HCT116 (cell line): ENCODE results near the gene ZNF138. TPM values are rescaled to one million over a fixed set of nuclear protein-coding genes. Genes with fewer than 3 reads are reported as not detected.

ENCODE experiments used
- ATAC-seq: fragments of 200-7000 bp; cut with Tn5 transposase; 2 replicates; pipeline ENCODE4 v1.9.1; 2020; ENCODE audit warnings: mild to moderate bottlenecking, moderate library complexity
- BruUV-seq: library from RNA; stranded (reverse); fragments of 400-500 nt; replicated peaks from 2 replicates; lab custom pipeline; 2021; lab: Mats Ljungman, UMichigan
- CTCF ChIA-PET: fragments of 300-600 bp; sonication (Branson Sonifier 250); formaldehyde crosslinking; loops from one replicate; lab custom pipeline; 2021; ENCODE audit warnings: antibody characterized with exemption; lab: Charles Lee
- POLR2A ChIA-PET: fragments of 300-600, 350-600 bp; sonication (Branson Sonifier 250); formaldehyde crosslinking; loops from one replicate; lab custom pipeline; 2021; ENCODE audit warnings: antibody characterized with exemption; lab: Charles Lee
- RAD21 ChIA-PET, 2 experiments: fragments of 300-600 bp; sonication (Branson Sonifier 250); formaldehyde crosslinking; loops; one replicate each; lab custom pipeline; 2023; ENCODE audit warnings: low total read pairs in 2 of 2; ENCODE audit not compliant: uncharacterized antibody in 2 of 2, unreplicated experiment in 2 of 2, low non-redundant PET in 1 of 2; lab: Charles Lee
- DNase-seq: peaks from one replicate; pipeline ENCODE4 v3.0.0-alpha.2; 2010; ENCODE audit warnings: low read depth, low spot score
- H2AFZ ChIP-seq: fragments of 200-600 bp; shearing (Covaris generic), sonication (generic); 2 replicates; pipeline ENCODE4 v1.6.1; 2017; ENCODE audit warnings: low read depth, mixed run types, mixed read lengths, antibody characterized with exemption, low read length; ENCODE audit not compliant: poor library complexity, severe bottlenecking
- H3K27ac ChIP-seq: 2 replicates; pipeline ENCODE4 v1.5.1; 2012; ENCODE audit warnings: low read depth, low read length
- H3K27me3 ChIP-seq: fragments of 200-600 bp; sonication (generic); 2 replicates; pipeline ENCODE4 v1.6.1; 2016; ENCODE audit warnings: mixed run types, low read length, mixed read lengths; ENCODE audit not compliant: insufficient read depth
- H3K36me3 ChIP-seq, 2 experiments: fragments of 200-500 bp in 1 of 2; fragments of 200-600 bp in 1 of 2; sonication (Bioruptor generic) in 1 of 2; sonication (generic) in 1 of 2; 2 replicates each; pipeline versions ENCODE4 v1.5.1 to v1.6.1; 2014 to 2016; ENCODE audit warnings: low read length in 2 of 2, inconsistent platforms in 1 of 2, mixed read lengths in 1 of 2, mixed run types in 1 of 2; ENCODE audit not compliant: insufficient read depth in 2 of 2, control insufficient read depth in 1 of 2
- H3K4me1 ChIP-seq, 2 experiments: fragments of 200-600 bp in 1 of 2; sonication (generic) in 1 of 2; 2 replicates each; pipeline versions ENCODE4 v1.5.1 to v1.6.1; 2012 to 2017; ENCODE audit warnings: low read length in 2 of 2, inconsistent platforms in 1 of 2, mild to moderate bottlenecking in 1 of 2, mixed read lengths in 1 of 2, mixed run types in 1 of 2, moderate library complexity in 1 of 2; ENCODE audit not compliant: insufficient read depth in 2 of 2, control insufficient read depth in 1 of 2
- H3K4me2 ChIP-seq: fragments of 200-600 bp; sonication (generic); 2 replicates; pipeline ENCODE4 v1.6.1; 2017; ENCODE audit warnings: mixed run types, low read length, mixed read lengths
- H3K4me3 ChIP-seq, 2 experiments: fragments of 200-600 bp in 1 of 2; sonication (generic) in 1 of 2; replicated peaks in 1 of 2; 2 replicates each; pipeline ENCODE4 v1.5.1; 2011 to 2016; ENCODE audit warnings: low read length in 2 of 2, control low read depth in 1 of 2, low read depth in 1 of 2, mild to moderate bottlenecking in 1 of 2, mixed read lengths in 1 of 2, mixed run types in 1 of 2
- H3K79me2 ChIP-seq: fragments of 200-600 bp; sonication (generic); 2 replicates; pipeline ENCODE4 v1.6.1; 2017; ENCODE audit warnings: mild to moderate bottlenecking, mixed run types, low read length, moderate library complexity, mixed read lengths; ENCODE audit not compliant: insufficient read depth
- H3K9ac ChIP-seq: fragments of 200-600 bp; sonication (generic); 2 replicates; pipeline ENCODE4 v1.6.1; 2016; ENCODE audit warnings: low read length, mixed read lengths
- H3K9me2 ChIP-seq: fragments of 200-600 bp; sonication (generic), shearing (Covaris generic); 2 replicates; pipeline ENCODE4 v1.6.1; 2017; ENCODE audit warnings: mixed run types, mild to moderate bottlenecking, moderate library complexity; ENCODE audit not compliant: insufficient read depth
- H3K9me3 ChIP-seq, 2 experiments: fragments of 200-500 bp in 1 of 2; fragments of 200-600 bp in 1 of 2; sonication (Bioruptor generic) in 1 of 2; sonication (generic) in 1 of 2; 2 replicates each; pipeline ENCODE4 v1.6.1; 2014 to 2017; ENCODE audit warnings: low read length in 2 of 2, mixed read lengths in 2 of 2, inconsistent platforms in 1 of 2, low read depth in 1 of 2, mild to moderate bottlenecking in 1 of 2, mixed run types in 1 of 2, moderate library complexity in 1 of 2; ENCODE audit not compliant: control insufficient read depth in 1 of 2, insufficient read depth in 1 of 2
- H4K20me1 ChIP-seq: fragments of 200-600 bp; sonication (generic), shearing (Covaris generic); 2 replicates; pipeline ENCODE4 v1.6.1; 2017; ENCODE audit warnings: mixed run types, mild to moderate bottlenecking, moderate library complexity; ENCODE audit not compliant: insufficient read depth
- ATF3 ChIP-seq: IDR thresholded peaks from 2 replicates; pipeline ENCODE4 v1.6.1; 2012
- CBX3 ChIP-seq: IDR thresholded peaks from 2 replicates; pipeline ENCODE4 v1.6.1; 2012; ENCODE audit warnings: low read depth
- CEBPB ChIP-seq: IDR thresholded peaks from 2 replicates; pipeline ENCODE4 v1.6.1; 2012; ENCODE audit warnings: low read depth
- CTCF ChIP-seq, 3 experiments: fragments of 200-600 bp in 1 of 3; sonication (generic) in 1 of 3; IDR thresholded peaks in 2 of 3; conservative IDR thresholded peaks in 1 of 3; 2 replicates each; pipeline ENCODE4 v1.5.1; 2012 to 2017; ENCODE audit warnings: low read depth in 2 of 3, low read length in 2 of 3, antibody characterized with exemption in 1 of 3, borderline replicate concordance in 1 of 3, control low read depth in 1 of 3, mild to moderate bottlenecking in 1 of 3, mixed read lengths in 1 of 3, mixed run types in 1 of 3, moderate library complexity in 1 of 3; ENCODE audit not compliant: insufficient read depth in 1 of 3
- EZH2 ChIP-seq: fragments of 200-600 bp; sonication (generic); IDR thresholded peaks from 2 replicates; pipeline ENCODE4 v1.6.1; 2017; ENCODE audit warnings: antibody characterized with exemption, mixed run types
- EZH2phosphoT487 ChIP-seq: fragments of 200-600 bp; IDR thresholded peaks from 2 replicates; pipeline ENCODE4 v1.6.1; 2018; ENCODE audit warnings: antibody characterized with exemption, borderline replicate concordance
- FOSL1 ChIP-seq: IDR thresholded peaks from 2 replicates; pipeline ENCODE4 v1.6.1; 2012; ENCODE audit warnings: low read depth
- MAX ChIP-seq: IDR thresholded peaks from 2 replicates; pipeline ENCODE4 v1.6.1; 2012
- POLR2AphosphoS5 ChIP-seq: IDR thresholded peaks from 2 replicates; pipeline ENCODE4 v1.6.1; 2011; ENCODE audit warnings: mild to moderate bottlenecking, low read depth, low read length, moderate library complexity
- RAD21 ChIP-seq: IDR thresholded peaks from 2 replicates; pipeline ENCODE4 v1.6.1; 2012; ENCODE audit warnings: low read depth, mild to moderate bottlenecking
- REST ChIP-seq: IDR thresholded peaks from 2 replicates; pipeline ENCODE4 v1.6.1; 2012; ENCODE audit warnings: low read depth
- SIN3A ChIP-seq: IDR thresholded peaks from 2 replicates; pipeline ENCODE4 v1.6.1; 2012; ENCODE audit warnings: low read depth
- SP1 ChIP-seq: IDR thresholded peaks from 2 replicates; pipeline ENCODE4 v1.6.1; 2012; ENCODE audit warnings: low read depth
- TCF7L2 ChIP-seq: IDR thresholded peaks from 2 replicates; pipeline ENCODE4 v1.7.0; 2011; ENCODE audit warnings: borderline replicate concordance, inconsistent platforms; ENCODE audit not compliant: insufficient read depth, insufficient read length; ENCODE audit errors: extremely low read depth
- ZBTB33 ChIP-seq: IDR thresholded peaks from 2 replicates; pipeline ENCODE4 v1.6.1; 2011; ENCODE audit warnings: mild to moderate bottlenecking, low read length, moderate library complexity; ENCODE audit not compliant: insufficient replicate concordance; ENCODE audit errors: extremely low read depth
- ZFX ChIP-seq: fragments of 450-650 bp; IDR thresholded peaks from 2 replicates; pipeline ENCODE4 v1.6.1; 2017
- intact Hi-C: fragments of 100-400 bp; cut with micrococcal nuclease; formaldehyde crosslinking; loops from 2 replicates; pipeline ENCODE4 v1.10.0; 2022
- total RNA-seq: library from RNA; stranded (reverse); gene quantifications from one replicate; pipeline ENCODE4 v1.2.1, GENCODE V29; 2021; ENCODE audit not compliant: unreplicated experiment

ZNF138 gene
- total RNA-seq, 1 experiment from 2014 or later, result 10.1 TPM

- DNase-seq (no peak), ATAC-seq (no peak)
- Histone ChIP-seq H3K4me1 (no peaks in the 10 kb centered on the region), H3K9me2 (no peaks in the 10 kb centered on the region), H3K27me3 (no peaks in the 10 kb centered on the region), H3K9me3 (no peaks in the 10 kb centered on the region), H4K20me1 (no peaks in the 10 kb centered on the region), H2AFZ (no peak overlapping the region), H3K4me2 (no peak overlapping the region), H3K79me2 (no peaks in the 10 kb centered on the region), H3K36me3 (no peaks in the 10 kb centered on the region), H3K9ac (no peak overlapping the region), H3K27ac (no peak overlapping the region), H3K4me3 (no peak overlapping the region)
- intact Hi-C loops, result no loop called here
- ChIA-PET CTCF (no interaction called here), POLR2A (no interaction called here), RAD21 (no interaction called here)
- no TSS peak for BruUV-seq
- TF ChIP-seq CBX3, result no peak
- TF ChIP-seq SIN3A, result no peak
- no peak for TF ChIP-seq ATF3
- no peak for TF ChIP-seq SP1
- no peak for TF ChIP-seq REST
- no peak for TF ChIP-seq FOSL1
- no peak for TF ChIP-seq MAX
- no peak for TF ChIP-seq EZH2phosphoT487
- no peak for TF ChIP-seq EZH2
- TF ChIP-seq RAD21, result no peak
- TF ChIP-seq CEBPB, result no peak
- TF ChIP-seq POLR2AphosphoS5, result no peak
- no peak for TF ChIP-seq CTCF (IDR thresholded peaks at IDR 0.05 in 2 of 3, conservative IDR thresholded peaks at IDR 0.05 in 1 of 3; ENCODE audit: borderline replicate concordance in 1 of 3, insufficient read depth in 1 of 3, low read depth in 2 of 3, low read length in 2 of 3)
- TF ChIP-seq ZFX, result no peak
- no peak for TF ChIP-seq TCF7L2
- no peak for TF ChIP-seq ZBTB33
Observed at GRCh38 chr7:64753032-64753431, 41.2 kb upstream of the ZNF138 start.
